Uterus (tissue), 2 donors: ENCODE data around the gene RUNX1.

ENCODE experiments used
- CTCF ChIP-seq, 4 experiments: fragments of 200-600 bp in 2 of 4; fragments of 450-650 bp in 2 of 4; sonication (generic) in 2 of 4; IDR thresholded peaks; one replicate each; pipeline ENCODE4 v1.5.1; 2016 to 2019; ENCODE audit warnings: antibody characterized with exemption in 4 of 4, mild to moderate bottlenecking in 2 of 4, moderate library complexity in 1 of 4
- POLR2A ChIP-seq, 2 donors: fragments of 450-650 bp; IDR thresholded peaks; one replicate each; pipeline ENCODE4 v1.6.1; 2016; ENCODE audit warnings: antibody characterized with exemption in 2 of 2, mild to moderate bottlenecking in 1 of 2, moderate library complexity in 1 of 2

- TF ChIP-seq CTCF (IDR thresholded peaks at IDR 0.05) (no peak), POLR2A (IDR thresholded peaks at IDR 0.05) (no peak)
These were observed 144.4 kb downstream of the RUNX1 start for GRCh38 chr21:34904526-34905217.
